PC-9 (cell line): ENCODE measurements around the gene NAA38. TPM values are rescaled to one million over a fixed set of nuclear protein-coding genes. Genes with fewer than 3 reads are reported as not detected.
"Not testable (repeated sequence)": the region's sequence is repeated elsewhere in the genome, so short reads cannot be mapped to it uniquely, and the experiment has no call there.

Source experiments
- BruUV-seq: library from RNA; stranded (reverse); fragments of 400-500 nt; replicated peaks from 2 replicates; lab custom pipeline; 2021; lab: Mats Ljungman, UMichigan
- CTCF ChIA-PET: fragments of 300-600 bp; sonication (Branson Sonifier 250); formaldehyde crosslinking; loops from one replicate; lab custom pipeline; 2022; ENCODE audit warnings: antibody characterized with exemption; lab: Charles Lee
- POLR2A ChIA-PET: fragments of 300-600 bp; sonication (Branson Sonifier 250); formaldehyde crosslinking; loops from one replicate; lab custom pipeline; 2022; ENCODE audit warnings: antibody characterized with exemption; ENCODE audit not compliant: unreplicated experiment; lab: Charles Lee
- DNase-seq, 2 experiments: peaks; one replicate each; pipeline versions ENCODE4 v3.0.0 to v3.0.0-alpha.2; 2015 to 2022; ENCODE audit warnings: mixed read lengths in 1 of 2
- H2AFZ ChIP-seq: fragments of 200-600 bp; sonication (generic); 2 replicates; pipeline ENCODE4 v1.8.1; 2017; ENCODE audit warnings: antibody characterized with exemption
- H3F3A ChIP-seq: fragments of 200-600 bp; sonication (generic); 2 replicates; pipeline ENCODE4 v1.8.1; 2017; ENCODE audit warnings: antibody characterized with exemption, mild to moderate bottlenecking, low read depth; ENCODE audit not compliant: insufficient read depth
- H3K27ac ChIP-seq: fragments of 200-600 bp; sonication (generic); 2 replicates; pipeline ENCODE4 v1.6.1; 2016; ENCODE audit warnings: mixed run types
- H3K27me3 ChIP-seq: fragments of 200-600 bp; sonication (generic); 2 replicates; pipeline ENCODE4 v1.6.1; 2016; ENCODE audit warnings: low read depth, mixed run types; ENCODE audit not compliant: insufficient read depth
- H3K36me3 ChIP-seq: fragments of 200-600 bp; sonication (generic); 2 replicates; pipeline ENCODE4 v1.6.1; 2016; ENCODE audit warnings: low read depth, mixed run types
- H3K4me1 ChIP-seq: fragments of 200-600 bp; sonication (generic); replicated peaks from 2 replicates; pipeline ENCODE4 v1.6.1; 2016; ENCODE audit warnings: mixed run types; ENCODE audit not compliant: insufficient read depth
- H3K4me2 ChIP-seq: fragments of 200-600 bp; sonication (generic); 2 replicates; pipeline ENCODE4 v1.6.1; 2017; ENCODE audit warnings: mixed run types
- H3K4me3 ChIP-seq: fragments of 200-600 bp; sonication (generic); 2 replicates; pipeline ENCODE4 v1.6.1; 2016; ENCODE audit warnings: mixed run types
- H3K79me2 ChIP-seq: fragments of 200-600 bp; sonication (generic); 2 replicates; pipeline ENCODE4 v1.6.1; 2017; ENCODE audit warnings: low read depth, mixed run types
- H3K9me2 ChIP-seq: fragments of 200-600 bp; sonication (generic); 2 replicates; pipeline ENCODE4 v1.8.1; 2017; ENCODE audit warnings: mild to moderate bottlenecking; ENCODE audit not compliant: insufficient read depth
- H3K9me3 ChIP-seq: fragments of 200-600 bp; sonication (generic); 2 replicates; pipeline ENCODE4 v1.8.1; 2016; ENCODE audit warnings: low read depth; ENCODE audit not compliant: insufficient read depth
- H4K20me1 ChIP-seq: fragments of 200-600 bp; sonication (generic); 2 replicates; pipeline ENCODE4 v1.8.1; 2017; ENCODE audit not compliant: insufficient read depth
- CTCF ChIP-seq: fragments of 200-600 bp; sonication (generic); conservative IDR thresholded peaks from 2 replicates; pipeline ENCODE4 v1.6.1; 2017; ENCODE audit warnings: mixed run types, antibody characterized with exemption, mild to moderate bottlenecking, moderate library complexity
- EZH2 ChIP-seq: fragments of 200-600 bp; sonication (generic); IDR thresholded peaks from 2 replicates; pipeline ENCODE4 v1.8.0; 2017; ENCODE audit warnings: antibody characterized with exemption, low read depth
- intact Hi-C: fragments of 100-400 bp; cut with micrococcal nuclease; formaldehyde crosslinking; loops from one replicate; pipeline ENCODE4 v1.10.0; 2022; ENCODE audit not compliant: unreplicated experiment
- total RNA-seq: library from RNA; stranded (reverse); gene quantifications from 2 replicates; pipeline ENCODE4 v1.2.3, GENCODE V29; 2021

The NAA38 gene
- total RNA-seq, 1 experiment from 2014 or later: 159 TPM

- intact Hi-C loops: loop anchor here (5.0 kb wide), 1 partner anchor 47 kb away; no protein-coding TSS in a partner anchor
- H3K9me2 ChIP-seq: no peaks in the 10 kb centered on the region
- H4K20me1 ChIP-seq: no peaks in the 10 kb centered on the region
- peaks cover 3% of the 10 kb centered on the region; the same call in 1 of the 2 replicates for H3F3A ChIP-seq
- no peak overlapping the region for H3K27ac ChIP-seq
- CTCF ChIA-PET: interaction anchor here (0.5 to 1.1 kb wide), 2 partner anchors 66 to 125 kb away, joined by 6 read pairs; no protein-coding TSS in a partner anchor
- H3K4me1 ChIP-seq: no peaks in the 10 kb centered on the region
- no peaks in the 10 kb centered on the region for H3K9me3 ChIP-seq
- no peak overlapping the region for H3K4me3 ChIP-seq
- H3K27me3 ChIP-seq: no peaks in the 10 kb centered on the region
- POLR2A ChIA-PET: no interaction called here
- no peak overlapping the region for H3K4me2 ChIP-seq
- no peaks in the 10 kb centered on the region for H3K36me3 ChIP-seq
- no peak for DNase-seq
- no peaks in the 10 kb centered on the region for H3K79me2 ChIP-seq
- no peak overlapping the region for H2AFZ ChIP-seq
- no TSS peak for BruUV-seq
- TF ChIP-seq EZH2: no peak
- TF ChIP-seq CTCF: no peak
Measured at GRCh38 chr17:7864995-7865650, 7.8 kb upstream of the NAA38 start.

- H3K27me3 ChIP-seq, H3K4me2 ChIP-seq, H4K20me1 ChIP-seq, H3K79me2 ChIP-seq, H3K9me3 ChIP-seq, POLR2A ChIA-PET, DNase-seq, H3K9me2 ChIP-seq, H2AFZ ChIP-seq, H3F3A ChIP-seq, H3K4me3 ChIP-seq, H3K27ac ChIP-seq, H3K4me1 ChIP-seq, BruUV-seq, CTCF ChIA-PET, H3K36me3 ChIP-seq: not testable (repeated sequence)
- intact Hi-C loops: loop anchor here (5.0 kb wide), 1 partner anchor 48 kb away; no protein-coding TSS in a partner anchor
Measured at GRCh38 chr17:7864384-7864783, 7.0 kb upstream of the NAA38 start.

GRCh38 chr17:7862692-7863437 is 5.5 kb upstream of the NAA38 start:
- ChIA-PET POLR2A (interaction anchor here (0.7 kb wide), 1 partner anchor 50 kb away, joined by 4 read pairs; no protein-coding TSS in a partner anchor), CTCF (interaction anchor here (0.7 to 1.8 kb wide), 6 partner anchors 8 to 195 kb away, joined by 3 to 17 read pairs (median 4); no protein-coding TSS in a partner anchor)
- intact Hi-C loops: loop anchor here (1.0 to 5.0 kb wide), 6 partner anchors 34 to 194 kb away; no protein-coding TSS in a partner anchor
- no peaks in the 10 kb centered on the region for H3K27me3 ChIP-seq
- BruUV-seq: no TSS peak
- no peaks in the 10 kb centered on the region for H3K9me3 ChIP-seq
- H2AFZ ChIP-seq: no peak overlapping the region
- H3F3A ChIP-seq: peaks cover 3% of the 10 kb centered on the region; the same call in 1 of the 2 replicates
- DNase-seq: peak in 1 of 2 experiments; percentile 49
- H3K36me3 ChIP-seq: no peaks in the 10 kb centered on the region
- H3K4me1 ChIP-seq: peaks cover 7% of the 10 kb centered on the region; the same call in 1 of the 2 replicates
- H3K9me2 ChIP-seq: no peaks in the 10 kb centered on the region
- H3K4me3 ChIP-seq: no peak overlapping the region
- no peaks in the 10 kb centered on the region for H4K20me1 ChIP-seq
- H3K4me2 ChIP-seq: no peak overlapping the region
- TF ChIP-seq EZH2 (no peak), CTCF (peak; percentile 87)
- H3K79me2 ChIP-seq: peaks cover 18% of the 10 kb centered on the region
- no peak overlapping the region for H3K27ac ChIP-seq
